ENCODE data around the gene KRTAP20-3. TPM values are rescaled to one million over a fixed set of nuclear protein-coding genes. Genes with fewer than 3 reads are reported as not detected.

KRTAP20-3 gene
- total RNA-seq, 2 experiments from 2014 or later, result not detected

- no peak overlapping the region for H3K4me3 Mint-ChIP-seq
- Histone ChIP-seq H3K4me1 (ENCODE audit: insufficient read depth, low read length) (no peaks in the 10 kb centered on the region), H3K36me3 (ENCODE audit: insufficient read depth, low read length) (no peaks in the 10 kb centered on the region), H3K4me3 (ENCODE audit: low read length) (no peak overlapping the region), H3K27me3 (ENCODE audit: control insufficient read depth in 1 of 2, insufficient read depth in 2 of 2, low read length in 2 of 2) (no peaks in the 10 kb centered on the region), H3K9me3 (ENCODE audit: control insufficient read depth in 1 of 2, insufficient read depth in 1 of 2, low read length in 2 of 2) (peaks cover 0 to 4% of the 10 kb centered on the region in 2 experiments), H3K27ac (ENCODE audit: low read depth in 1 of 2, low read length in 2 of 2) (no peak overlapping the region)
- CTCF ChIA-PET, result no interaction called here
- POLR2A ChIA-PET, result no interaction called here
- intact Hi-C loops (cut with DNase I, micrococcal nuclease), result no loop called here
- DNase-seq (no peak), ATAC-seq (ENCODE audit: poor library complexity) (no peak)
- no peak for TF ChIP-seq CTCF (IDR thresholded peaks at IDR 0.05)
- H3K27ac Mint-ChIP-seq, result no peak overlapping the region
- H3K9me3 Mint-ChIP-seq, result peaks cover 8% of the 10 kb centered on the region
- H3K36me3 Mint-ChIP-seq (ENCODE audit: low read depth), result no peaks in the 10 kb centered on the region
- H3K27me3 Mint-ChIP-seq, result peaks cover 17% of the 10 kb centered on the region
- no peaks in the 10 kb centered on the region for H3K4me1 Mint-ChIP-seq (ENCODE audit: low read depth)
These were observed 26.1 kb downstream of the KRTAP20-3 start for GRCh38 chr21:30668776-30669175.

- Histone ChIP-seq H3K9me3 (ENCODE audit: control insufficient read depth in 1 of 2, insufficient read depth in 1 of 2, low read length in 2 of 2) (peaks cover 0 to 4% of the 10 kb centered on the region in 2 experiments), H3K4me3 (ENCODE audit: low read length) (no peak overlapping the region), H3K27ac (ENCODE audit: low read depth in 1 of 2, low read length in 2 of 2) (no peak overlapping the region), H3K27me3 (ENCODE audit: control insufficient read depth in 1 of 2, insufficient read depth in 2 of 2, low read length in 2 of 2) (no peaks in the 10 kb centered on the region), H3K36me3 (ENCODE audit: insufficient read depth, low read length) (no peaks in the 10 kb centered on the region), H3K4me1 (ENCODE audit: insufficient read depth, low read length) (no peaks in the 10 kb centered on the region)
- DNase-seq (no peak), ATAC-seq (ENCODE audit: poor library complexity) (no peak)
- Mint-ChIP-seq H3K27me3 (peaks cover 16% of the 10 kb centered on the region), H3K4me1 (ENCODE audit: low read depth) (no peaks in the 10 kb centered on the region), H3K36me3 (ENCODE audit: low read depth) (no peaks in the 10 kb centered on the region), H3K9me3 (peaks cover 8% of the 10 kb centered on the region), H3K27ac (no peak overlapping the region), H3K4me3 (no peak overlapping the region)
- no peak for TF ChIP-seq CTCF (IDR thresholded peaks at IDR 0.05)
- intact Hi-C loops (cut with DNase I, micrococcal nuclease), result no loop called here
- ChIA-PET CTCF (interaction anchor here (1.0 kb wide), 1 partner anchor 30 kb away, joined by 3 read pairs; no protein-coding TSS in a partner anchor), POLR2A (no interaction called here)
These were observed 30.5 kb downstream of the KRTAP20-3 start for GRCh38 chr21:30672985-30673650.

DNA sequence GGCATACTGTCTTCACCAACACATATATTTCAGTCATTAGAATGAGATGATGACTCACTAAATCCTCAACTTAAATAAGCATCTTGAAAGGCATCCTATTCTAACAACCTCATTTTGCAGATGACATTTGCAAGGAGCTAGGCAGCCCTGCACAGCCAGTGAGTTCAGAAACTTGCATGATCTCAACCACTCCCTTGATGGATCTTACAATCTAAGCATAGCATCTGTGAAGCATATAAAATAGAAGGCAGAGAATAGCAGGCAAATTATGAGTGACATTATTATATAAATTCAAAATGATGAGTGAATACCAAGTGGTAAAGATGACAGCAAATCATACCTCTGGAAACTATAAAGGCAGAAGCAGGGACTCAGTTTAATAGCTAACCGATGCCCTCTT is 31.6 kb downstream of the KRTAP20-3 start:
- intact Hi-C loops (cut with DNase I, micrococcal nuclease), result no loop called here

More for the DNA sequence above, 31.6 kb downstream of the KRTAP20-3 start:
- Mint-ChIP-seq H3K36me3 (ENCODE audit: low read depth) (no peaks in the 10 kb centered on the region), H3K27ac (no peak overlapping the region), H3K27me3 (peaks cover 11% of the 10 kb centered on the region), H3K9me3 (peaks cover 4% of the 10 kb centered on the region), H3K4me1 (ENCODE audit: low read depth) (no peaks in the 10 kb centered on the region), H3K4me3 (no peak overlapping the region)
- Histone ChIP-seq H3K4me1 (ENCODE audit: insufficient read depth, low read length) (no peaks in the 10 kb centered on the region), H3K27ac (ENCODE audit: low read depth in 1 of 2, low read length in 2 of 2) (no peak overlapping the region), H3K27me3 (ENCODE audit: control insufficient read depth in 1 of 2, insufficient read depth in 2 of 2, low read length in 2 of 2) (no peaks in the 10 kb centered on the region), H3K36me3 (ENCODE audit: insufficient read depth, low read length) (no peaks in the 10 kb centered on the region), H3K4me3 (ENCODE audit: low read length) (no peak overlapping the region), H3K9me3 (ENCODE audit: control insufficient read depth in 1 of 2, insufficient read depth in 1 of 2, low read length in 2 of 2) (no peaks in the 10 kb centered on the region)
- ChIA-PET CTCF (no interaction called here), POLR2A (no interaction called here)
- TF ChIP-seq CTCF (IDR thresholded peaks at IDR 0.05), result no peak
- DNase-seq, result no peak
- ATAC-seq (ENCODE audit: poor library complexity), result no peak

Data from CD4-positive, alpha-beta T cell (primary cell).